GM12878 (cell line): ENCODE measurements around the gene GNPTG. TPM values are rescaled to one million over a fixed set of nuclear protein-coding genes. Genes with fewer than 3 reads are reported as not detected.

Experiments
- DPF2 ChIP-seq: fragments of 450-650 bp; IDR thresholded peaks from 2 replicates; pipeline ENCODE4 v1.6.1; 2017; ENCODE audit warnings: mild to moderate bottlenecking
- ETV6 ChIP-seq, 2 experiments: fragments of 450-650 bp in 1 of 2; IDR thresholded peaks in 1 of 2; conservative IDR thresholded peaks in 1 of 2; 2 replicates each; pipeline ENCODE4 v1.6.1; 2014; ENCODE audit warnings: antibody characterized with exemption in 1 of 2, borderline replicate concordance in 1 of 2, low read depth in 1 of 2, mild to moderate bottlenecking in 1 of 2, moderate library complexity in 1 of 2
- IRF4 ChIP-seq: IDR thresholded peaks from 2 replicates; pipeline ENCODE4 v1.6.1; 2011; ENCODE audit warnings: low read depth, low read length
- MTA2 ChIP-seq: fragments of 450-650 bp; IDR thresholded peaks from 2 replicates; pipeline ENCODE4 v1.6.1; 2016; ENCODE audit warnings: low read depth, mild to moderate bottlenecking, moderate library complexity
- MXI1 ChIP-seq: fragments of 150-350 bp; IDR thresholded peaks from 2 replicates; pipeline ENCODE4 v1.6.1; 2011; ENCODE audit warnings: low read depth, mild to moderate bottlenecking, inconsistent platforms, low read length, improper control_type of control experiment
- POLR2AphosphoS5 ChIP-seq: IDR thresholded peaks from 2 replicates; pipeline ENCODE4 v1.6.1; 2011; ENCODE audit warnings: mild to moderate bottlenecking, low read length, inconsistent platforms
- RUNX3 ChIP-seq: IDR thresholded peaks from 2 replicates; pipeline ENCODE4 v1.6.1; 2012; ENCODE audit warnings: low read length, inconsistent platforms
- SMAD5 ChIP-seq: IDR thresholded peaks from 2 replicates; pipeline ENCODE4 v1.6.1; 2016; ENCODE audit warnings: antibody characterized with exemption, low read depth
- STAT3 ChIP-seq: IDR thresholded peaks from 2 replicates; pipeline ENCODE4 v1.6.1; 2011; ENCODE audit warnings: low read depth, low read length, improper control_type of control experiment
- SUZ12 ChIP-seq: fragments of 200-600 bp; sonication (generic); IDR thresholded peaks from one replicate; pipeline ENCODE4 v1.6.1; 2018; ENCODE audit warnings: antibody characterized with exemption, mild to moderate bottlenecking; ENCODE audit not compliant: unreplicated experiment
- TBL1XR1 ChIP-seq: IDR thresholded peaks from 2 replicates; pipeline ENCODE4 v1.6.1; 2012; ENCODE audit warnings: low read depth, low read length, improper control_type of control experiment
- YBX1 ChIP-seq: fragments of 450-650 bp; IDR thresholded peaks from 2 replicates; pipeline ENCODE4 v1.6.1; 2016; ENCODE audit warnings: antibody characterized with exemption
- ZBTB40 ChIP-seq: fragments of 450-650 bp; IDR thresholded peaks from 2 replicates; pipeline ENCODE4 v1.6.1; 2016; ENCODE audit warnings: mild to moderate bottlenecking, moderate library complexity, borderline replicate concordance
- polyA plus RNA-seq, 11 experiments: library from polyadenylated mRNA; depleted of rRNA in 4 of 11; unstranded in 6 of 11; stranded (reverse) in 5 of 11; fragments of >200 nt; fragmentation: Nextera tagmentation in 4 of 11; fragmentation: Illumina TruSeq in 1 of 11; extraction: Ambion mirVana in 4 of 11; extraction: Trizol in 1 of 11; gene quantifications; 1 replicate in 1 of 11; 2 replicates in 10 of 11; pipeline versions ENCODE4 v1.2.1 to v1.2.3, GENCODE V29; 2011 to 2016; ENCODE audit warnings: inconsistent platforms in 2 of 11, missing spikeins in 2 of 11, low read depth in 1 of 11
- total RNA-seq, 4 experiments: library from RNA; depleted of rRNA in 3 of 4; stranded (reverse); fragments of >200 nt in 3 of 4; fragmentation: Illumina TruSeq in 1 of 4; extraction: Trizol in 1 of 4; gene quantifications; 2 replicates each; pipeline versions ENCODE4 v1.2.1 to v1.2.3, GENCODE V29; 2013 to 2021
- TF ChIP-seq, protein P1 (sequence below): fragments of 450-650 bp; IDR thresholded peaks from 2 replicates; pipeline ENCODE4 v1.6.1; 2016; ENCODE audit warnings: mild to moderate bottlenecking
- TF ChIP-seq, protein P2 (sequence below): IDR thresholded peaks from 2 replicates; pipeline ENCODE4 v1.6.1; 2012; ENCODE audit warnings: mild to moderate bottlenecking, low read depth, low read length
- TF ChIP-seq, protein P3 (sequence below): fragments of 450-650 bp; IDR thresholded peaks from 2 replicates; pipeline ENCODE4 v1.6.1; 2016; ENCODE audit warnings: mild to moderate bottlenecking
- TF ChIP-seq, protein P4 (sequence below): IDR thresholded peaks from 2 replicates; pipeline ENCODE4 v1.6.1; 2012; ENCODE audit warnings: low read depth, low read length, improper control_type of control experiment

GNPTG gene
- total and polyA plus RNA-seq, 10 of the 15 experiments (the other 5 are each of a cell fraction or from before 2014, with no cell fraction given), result 0.80 to 32.6 (median 20.9) TPM

DNA sequence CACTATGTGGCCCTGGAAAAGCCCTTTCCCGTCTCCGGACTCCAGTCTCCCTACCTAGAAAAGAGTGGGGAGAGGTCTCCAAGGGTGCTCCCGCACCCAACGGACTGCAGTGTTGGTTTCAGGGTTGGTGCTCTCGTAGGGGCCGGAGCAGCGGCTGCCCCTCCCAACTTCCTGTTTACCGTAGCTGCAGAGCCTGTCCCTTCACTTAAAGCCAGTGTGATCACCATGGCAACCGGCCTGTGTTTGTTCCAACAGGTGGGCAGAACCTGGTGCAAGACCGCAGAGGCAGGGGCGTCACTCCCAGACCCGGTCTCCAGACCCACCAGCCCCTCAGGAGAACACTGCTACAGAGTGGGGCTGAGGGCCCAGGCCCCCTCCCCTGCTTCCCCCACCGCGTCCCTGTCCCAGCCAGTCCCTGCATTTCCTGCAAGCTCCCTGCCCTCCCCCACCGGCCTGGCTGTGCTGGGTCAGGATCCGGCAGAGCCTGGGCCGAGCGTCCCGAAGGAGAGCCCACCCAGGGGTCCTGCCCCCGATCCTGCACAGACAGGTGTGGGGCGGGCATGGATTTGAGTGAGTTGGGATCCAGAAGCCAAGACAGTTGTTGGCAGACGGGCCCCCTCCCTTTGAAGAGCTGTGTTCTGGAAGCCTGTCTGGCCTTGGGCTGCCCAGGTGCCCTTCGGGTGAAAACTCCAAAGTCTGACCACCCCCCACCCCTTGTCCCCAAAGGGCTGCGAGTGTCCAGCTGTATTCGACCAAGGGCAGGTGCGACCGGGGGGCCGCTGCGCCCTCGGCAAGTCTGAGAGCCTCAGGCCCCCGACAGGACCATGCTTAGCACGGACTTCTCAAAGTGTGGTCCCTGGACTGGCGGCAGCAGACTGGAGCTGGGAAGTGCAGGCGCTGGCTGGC, 19.8 kb upstream of the GNPTG start (continued):
- TF ChIP-seq ZBTB40, result peak; percentile 49; the same call in 1 of the 2 replicates
- peak; percentile 42; the same call in 1 of the 2 replicates for TF ChIP-seq MTA2
- TF ChIP-seq, protein P1, sequence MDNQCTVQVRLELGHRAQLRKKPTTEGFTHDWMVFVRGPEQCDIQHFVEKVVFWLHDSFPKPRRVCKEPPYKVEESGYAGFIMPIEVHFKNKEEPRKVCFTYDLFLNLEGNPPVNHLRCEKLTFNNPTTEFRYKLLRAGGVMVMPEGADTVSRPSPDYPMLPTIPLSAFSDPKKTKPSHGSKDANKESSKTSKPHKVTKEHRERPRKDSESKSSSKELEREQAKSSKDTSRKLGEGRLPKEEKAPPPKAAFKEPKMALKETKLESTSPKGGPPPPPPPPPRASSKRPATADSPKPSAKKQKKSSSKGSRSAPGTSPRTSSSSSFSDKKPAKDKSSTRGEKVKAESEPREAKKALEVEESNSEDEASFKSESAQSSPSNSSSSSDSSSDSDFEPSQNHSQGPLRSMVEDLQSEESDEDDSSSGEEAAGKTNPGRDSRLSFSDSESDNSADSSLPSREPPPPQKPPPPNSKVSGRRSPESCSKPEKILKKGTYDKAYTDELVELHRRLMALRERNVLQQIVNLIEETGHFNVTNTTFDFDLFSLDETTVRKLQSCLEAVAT, result no peak
- peak; percentile 28; the same call in 1 of the 2 replicates for TF ChIP-seq RUNX3
- TF ChIP-seq YBX1, result no peak
- TF ChIP-seq, protein P2, sequence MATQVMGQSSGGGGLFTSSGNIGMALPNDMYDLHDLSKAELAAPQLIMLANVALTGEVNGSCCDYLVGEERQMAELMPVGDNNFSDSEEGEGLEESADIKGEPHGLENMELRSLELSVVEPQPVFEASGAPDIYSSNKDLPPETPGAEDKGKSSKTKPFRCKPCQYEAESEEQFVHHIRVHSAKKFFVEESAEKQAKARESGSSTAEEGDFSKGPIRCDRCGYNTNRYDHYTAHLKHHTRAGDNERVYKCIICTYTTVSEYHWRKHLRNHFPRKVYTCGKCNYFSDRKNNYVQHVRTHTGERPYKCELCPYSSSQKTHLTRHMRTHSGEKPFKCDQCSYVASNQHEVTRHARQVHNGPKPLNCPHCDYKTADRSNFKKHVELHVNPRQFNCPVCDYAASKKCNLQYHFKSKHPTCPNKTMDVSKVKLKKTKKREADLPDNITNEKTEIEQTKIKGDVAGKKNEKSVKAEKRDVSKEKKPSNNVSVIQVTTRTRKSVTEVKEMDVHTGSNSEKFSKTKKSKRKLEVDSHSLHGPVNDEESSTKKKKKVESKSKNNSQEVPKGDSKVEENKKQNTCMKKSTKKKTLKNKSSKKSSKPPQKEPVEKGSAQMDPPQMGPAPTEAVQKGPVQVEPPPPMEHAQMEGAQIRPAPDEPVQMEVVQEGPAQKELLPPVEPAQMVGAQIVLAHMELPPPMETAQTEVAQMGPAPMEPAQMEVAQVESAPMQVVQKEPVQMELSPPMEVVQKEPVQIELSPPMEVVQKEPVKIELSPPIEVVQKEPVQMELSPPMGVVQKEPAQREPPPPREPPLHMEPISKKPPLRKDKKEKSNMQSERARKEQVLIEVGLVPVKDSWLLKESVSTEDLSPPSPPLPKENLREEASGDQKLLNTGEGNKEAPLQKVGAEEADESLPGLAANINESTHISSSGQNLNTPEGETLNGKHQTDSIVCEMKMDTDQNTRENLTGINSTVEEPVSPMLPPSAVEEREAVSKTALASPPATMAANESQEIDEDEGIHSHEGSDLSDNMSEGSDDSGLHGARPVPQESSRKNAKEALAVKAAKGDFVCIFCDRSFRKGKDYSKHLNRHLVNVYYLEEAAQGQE, result no peak
- TF ChIP-seq POLR2AphosphoS5, result peak; percentile 52; the same call in 1 of the 2 replicates
- peak; percentile 37; the same call in 1 of the 2 replicates for TF ChIP-seq MXI1
- no peak for TF ChIP-seq IRF4
- no peak for TF ChIP-seq SMAD5
- TF ChIP-seq SUZ12, result peak; percentile 10
- no peak for TF ChIP-seq STAT3
- TF ChIP-seq DPF2, result peak; percentile 69
- TF ChIP-seq, protein P3, sequence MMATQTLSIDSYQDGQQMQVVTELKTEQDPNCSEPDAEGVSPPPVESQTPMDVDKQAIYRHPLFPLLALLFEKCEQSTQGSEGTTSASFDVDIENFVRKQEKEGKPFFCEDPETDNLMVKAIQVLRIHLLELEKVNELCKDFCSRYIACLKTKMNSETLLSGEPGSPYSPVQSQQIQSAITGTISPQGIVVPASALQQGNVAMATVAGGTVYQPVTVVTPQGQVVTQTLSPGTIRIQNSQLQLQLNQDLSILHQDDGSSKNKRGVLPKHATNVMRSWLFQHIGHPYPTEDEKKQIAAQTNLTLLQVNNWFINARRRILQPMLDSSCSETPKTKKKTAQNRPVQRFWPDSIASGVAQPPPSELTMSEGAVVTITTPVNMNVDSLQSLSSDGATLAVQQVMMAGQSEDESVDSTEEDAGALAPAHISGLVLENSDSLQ, result peak; percentile 80
- no peak for TF ChIP-seq TBL1XR1
- TF ChIP-seq, protein P4, sequence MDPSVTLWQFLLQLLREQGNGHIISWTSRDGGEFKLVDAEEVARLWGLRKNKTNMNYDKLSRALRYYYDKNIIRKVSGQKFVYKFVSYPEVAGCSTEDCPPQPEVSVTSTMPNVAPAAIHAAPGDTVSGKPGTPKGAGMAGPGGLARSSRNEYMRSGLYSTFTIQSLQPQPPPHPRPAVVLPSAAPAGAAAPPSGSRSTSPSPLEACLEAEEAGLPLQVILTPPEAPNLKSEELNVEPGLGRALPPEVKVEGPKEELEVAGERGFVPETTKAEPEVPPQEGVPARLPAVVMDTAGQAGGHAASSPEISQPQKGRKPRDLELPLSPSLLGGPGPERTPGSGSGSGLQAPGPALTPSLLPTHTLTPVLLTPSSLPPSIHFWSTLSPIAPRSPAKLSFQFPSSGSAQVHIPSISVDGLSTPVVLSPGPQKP, result 0 out of 2 replicates have a peak, but pooled peaks have one; percentile 33
- no peak for TF ChIP-seq ETV6 (conservative IDR thresholded peaks at IDR 0.05 in 1 of 2, IDR thresholded peaks at IDR 0.05 in 1 of 2; ENCODE audit: borderline replicate concordance in 1 of 2, low read depth in 1 of 2)
